K562 (cell line): Measurements from ENCODE around the gene SLC49A3. TPM values are rescaled to one million over a fixed set of nuclear protein-coding genes. Genes with fewer than 3 reads are reported as not detected.

Experiments used
- ARHGAP35 ChIP-seq: fragments of 450-650 bp; IDR thresholded peaks from 2 replicates; pipeline ENCODE4 v1.6.1; 2018; ENCODE audit not compliant: partially characterized antibody
- ATF7 ChIP-seq: fragments of 450-650 bp; IDR thresholded peaks from 2 replicates; pipeline ENCODE4 v1.7.1; 2014; ENCODE audit warnings: mild to moderate bottlenecking, moderate library complexity
- CXXC5 ChIP-seq: fragments of 250-450 bp; sonication (Bioruptor Pico); IDR thresholded peaks from 2 replicates; pipeline ENCODE4 v1.8.0; 2022; ENCODE audit warnings: inconsistent platforms, mild to moderate bottlenecking, moderate library complexity
- EP400 ChIP-seq: fragments of 450-650 bp; IDR thresholded peaks from 2 replicates; pipeline ENCODE4 v1.6.1; 2017; ENCODE audit warnings: antibody characterized with exemption, mild to moderate bottlenecking, moderate library complexity
- HMBOX1 ChIP-seq: sonication (generic); IDR thresholded peaks from 2 replicates; pipeline ENCODE4 v1.6.1; 2016
- NR4A1 ChIP-seq, 2 experiments: fragments of 250-450 bp in 1 of 2; fragments of 450-650 bp in 1 of 2; sonication (Bioruptor Pico) in 1 of 2; IDR thresholded peaks; 2 replicates each; pipeline versions ENCODE4 v1.4.0 to v1.6.1; 2016 to 2020; ENCODE audit warnings: mild to moderate bottlenecking in 2 of 2, missing compliant biosample characterization in 1 of 2, missing genetic modification characterization in 1 of 2, moderate library complexity in 1 of 2
- PBX2 ChIP-seq, 2 experiments: IDR thresholded peaks in 1 of 2; conservative IDR thresholded peaks in 1 of 2; 2 replicates each; pipeline ENCODE4 v1.6.1; 2016; ENCODE audit warnings: low read depth in 2 of 2, mild to moderate bottlenecking in 1 of 2, missing compliant biosample characterization in 1 of 2, missing genetic modification characterization in 1 of 2, moderate library complexity in 1 of 2
- RFX1 ChIP-seq: fragments of 450-650 bp; IDR thresholded peaks from 2 replicates; pipeline ENCODE4 v1.6.1; 2016; ENCODE audit warnings: mild to moderate bottlenecking, moderate library complexity
- YBX1 ChIP-seq: fragments of 450-650 bp; IDR thresholded peaks from 2 replicates; pipeline ENCODE4 v1.7.1; 2016; ENCODE audit warnings: mild to moderate bottlenecking
- ZSCAN32 ChIP-seq: fragments of 450-650 bp; formaldehyde crosslinking; IDR thresholded peaks from 2 replicates; pipeline ENCODE4 v1.4.0; 2020; ENCODE audit warnings: mild to moderate bottlenecking, moderate library complexity
- polyA plus RNA-seq, 8 experiments: library from polyadenylated mRNA; depleted of rRNA in 4 of 8; stranded (reverse) in 5 of 8; unstranded in 3 of 8; fragments of >200 nt; fragmentation: Nextera tagmentation in 2 of 8; fragmentation: Illumina TruSeq in 1 of 8; extraction: Ambion mirVana in 2 of 8; extraction: Trizol in 1 of 8; gene quantifications; 2 replicates each; pipeline versions ENCODE4 v1.2.1 to v1.2.3, GENCODE V29; 2011 to 2014; ENCODE audit warnings: inconsistent platforms in 1 of 8, missing spikeins in 1 of 8
- total RNA-seq, 7 experiments: library from RNA; depleted of rRNA in 6 of 7; stranded (reverse); fragments of >200 nt in 6 of 7; fragmentation: Illumina TruSeq in 2 of 7; extraction: Trizol in 2 of 7; gene quantifications; 2 replicates each; pipeline versions ENCODE4 v1.2.1 to v1.2.3, GENCODE V29; 2011 to 2021; ENCODE audit warnings: low replicate concordance in 1 of 7
- TF ChIP-seq, protein P1 (sequence below): fragments of 200-400 bp; formaldehyde crosslinking; IDR thresholded peaks from 2 replicates; pipeline ENCODE4 v1.6.1; 2017; ENCODE audit warnings: mild to moderate bottlenecking, low read depth, low read length, moderate library complexity
- TF ChIP-seq, protein P2 (sequence below): fragments of 200-800 bp; sonication (Bioruptor generic); IDR thresholded peaks from 2 replicates; pipeline ENCODE4 v1.6.1; 2017; ENCODE audit warnings: missing genetic modification characterization, missing compliant biosample characterization
- TF ChIP-seq, protein P3 (sequence below): IDR thresholded peaks from 2 replicates; pipeline ENCODE4 v1.6.1; 2014; ENCODE audit warnings: antibody characterized with exemption
- TF ChIP-seq, protein P4 (sequence below): fragments of 450-650 bp; IDR thresholded peaks from 2 replicates; pipeline ENCODE4 v1.6.1; 2017; ENCODE audit warnings: antibody characterized with exemption, mild to moderate bottlenecking

Gene SLC49A3
- total and polyA plus RNA-seq, 9 of the 15 experiments (the other 6 are each of a cell fraction or from before 2014, with no cell fraction given): 0.24 to 0.41 TPM; not detected in 7

DNA sequence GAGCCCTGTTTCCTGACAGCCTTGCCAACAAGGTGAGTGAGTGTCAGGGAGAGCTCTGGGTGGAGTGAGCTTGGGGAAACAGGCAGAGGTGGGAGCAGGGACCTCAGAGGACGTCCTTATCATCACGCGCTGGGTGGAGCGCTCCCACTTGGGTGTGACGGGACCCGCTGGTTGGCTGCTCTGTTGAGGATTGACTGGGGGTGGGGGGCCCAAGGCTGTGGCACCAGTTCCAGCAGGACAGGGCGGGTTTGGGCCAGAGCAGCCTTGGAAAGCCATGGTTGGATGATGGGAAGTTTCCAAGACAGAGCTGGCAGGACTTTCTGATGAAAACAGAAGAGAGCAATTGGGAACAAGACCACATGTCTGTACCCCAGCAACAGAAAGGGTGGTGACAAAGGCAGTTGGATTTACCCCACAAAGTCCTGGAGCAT, 13.7 kb upstream of the SLC49A3 start (continued):
- TF ChIP-seq, protein P1, sequence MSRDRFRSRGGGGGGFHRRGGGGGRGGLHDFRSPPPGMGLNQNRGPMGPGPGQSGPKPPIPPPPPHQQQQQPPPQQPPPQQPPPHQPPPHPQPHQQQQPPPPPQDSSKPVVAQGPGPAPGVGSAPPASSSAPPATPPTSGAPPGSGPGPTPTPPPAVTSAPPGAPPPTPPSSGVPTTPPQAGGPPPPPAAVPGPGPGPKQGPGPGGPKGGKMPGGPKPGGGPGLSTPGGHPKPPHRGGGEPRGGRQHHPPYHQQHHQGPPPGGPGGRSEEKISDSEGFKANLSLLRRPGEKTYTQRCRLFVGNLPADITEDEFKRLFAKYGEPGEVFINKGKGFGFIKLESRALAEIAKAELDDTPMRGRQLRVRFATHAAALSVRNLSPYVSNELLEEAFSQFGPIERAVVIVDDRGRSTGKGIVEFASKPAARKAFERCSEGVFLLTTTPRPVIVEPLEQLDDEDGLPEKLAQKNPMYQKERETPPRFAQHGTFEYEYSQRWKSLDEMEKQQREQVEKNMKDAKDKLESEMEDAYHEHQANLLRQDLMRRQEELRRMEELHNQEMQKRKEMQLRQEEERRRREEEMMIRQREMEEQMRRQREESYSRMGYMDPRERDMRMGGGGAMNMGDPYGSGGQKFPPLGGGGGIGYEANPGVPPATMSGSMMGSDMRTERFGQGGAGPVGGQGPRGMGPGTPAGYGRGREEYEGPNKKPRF: no peak
- TF ChIP-seq YBX1 (no peak), ATF7 (0 out of 2 replicates have a peak, but pooled peaks have one; percentile 12), ARHGAP35 (no peak), PBX2 (CRISPR knock-in tag; IDR thresholded peaks at IDR 0.05; ENCODE audit: low read depth) (no peak), PBX2 (tag; conservative IDR thresholded peaks at IDR 0.05; ENCODE audit: low read depth) (peak; percentile 53), RFX1 (no peak), EP400 (peak; percentile 37; the same call in 1 of the 2 replicates), CXXC5 (CRISPR knock-in tag) (peak; percentile 62), ZSCAN32 (CRISPR knock-in tag) (no peak), NR4A1 (CRISPR knock-in tag; IDR thresholded peaks at IDR 0.05) (no peak), NR4A1 (tag; IDR thresholded peaks at IDR 0.05) (peak; percentile 76), HMBOX1 (no peak)
- TF ChIP-seq, protein P2, sequence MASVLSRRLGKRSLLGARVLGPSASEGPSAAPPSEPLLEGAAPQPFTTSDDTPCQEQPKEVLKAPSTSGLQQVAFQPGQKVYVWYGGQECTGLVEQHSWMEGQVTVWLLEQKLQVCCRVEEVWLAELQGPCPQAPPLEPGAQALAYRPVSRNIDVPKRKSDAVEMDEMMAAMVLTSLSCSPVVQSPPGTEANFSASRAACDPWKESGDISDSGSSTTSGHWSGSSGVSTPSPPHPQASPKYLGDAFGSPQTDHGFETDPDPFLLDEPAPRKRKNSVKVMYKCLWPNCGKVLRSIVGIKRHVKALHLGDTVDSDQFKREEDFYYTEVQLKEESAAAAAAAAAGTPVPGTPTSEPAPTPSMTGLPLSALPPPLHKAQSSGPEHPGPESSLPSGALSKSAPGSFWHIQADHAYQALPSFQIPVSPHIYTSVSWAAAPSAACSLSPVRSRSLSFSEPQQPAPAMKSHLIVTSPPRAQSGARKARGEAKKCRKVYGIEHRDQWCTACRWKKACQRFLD (CRISPR knock-in tag): peak; percentile 53; the same call in 1 of the 2 replicates
- TF ChIP-seq, protein P3, sequence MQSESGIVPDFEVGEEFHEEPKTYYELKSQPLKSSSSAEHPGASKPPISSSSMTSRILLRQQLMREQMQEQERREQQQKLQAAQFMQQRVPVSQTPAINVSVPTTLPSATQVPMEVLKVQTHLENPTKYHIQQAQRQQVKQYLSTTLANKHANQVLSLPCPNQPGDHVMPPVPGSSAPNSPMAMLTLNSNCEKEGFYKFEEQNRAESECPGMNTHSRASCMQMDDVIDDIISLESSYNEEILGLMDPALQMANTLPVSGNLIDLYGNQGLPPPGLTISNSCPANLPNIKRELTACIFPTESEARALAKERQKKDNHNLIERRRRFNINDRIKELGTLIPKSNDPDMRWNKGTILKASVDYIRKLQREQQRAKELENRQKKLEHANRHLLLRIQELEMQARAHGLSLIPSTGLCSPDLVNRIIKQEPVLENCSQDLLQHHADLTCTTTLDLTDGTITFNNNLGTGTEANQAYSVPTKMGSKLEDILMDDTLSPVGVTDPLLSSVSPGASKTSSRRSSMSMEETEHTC: 0 out of 2 replicates have a peak, but pooled peaks have one; percentile 39
- TF ChIP-seq, protein P4, sequence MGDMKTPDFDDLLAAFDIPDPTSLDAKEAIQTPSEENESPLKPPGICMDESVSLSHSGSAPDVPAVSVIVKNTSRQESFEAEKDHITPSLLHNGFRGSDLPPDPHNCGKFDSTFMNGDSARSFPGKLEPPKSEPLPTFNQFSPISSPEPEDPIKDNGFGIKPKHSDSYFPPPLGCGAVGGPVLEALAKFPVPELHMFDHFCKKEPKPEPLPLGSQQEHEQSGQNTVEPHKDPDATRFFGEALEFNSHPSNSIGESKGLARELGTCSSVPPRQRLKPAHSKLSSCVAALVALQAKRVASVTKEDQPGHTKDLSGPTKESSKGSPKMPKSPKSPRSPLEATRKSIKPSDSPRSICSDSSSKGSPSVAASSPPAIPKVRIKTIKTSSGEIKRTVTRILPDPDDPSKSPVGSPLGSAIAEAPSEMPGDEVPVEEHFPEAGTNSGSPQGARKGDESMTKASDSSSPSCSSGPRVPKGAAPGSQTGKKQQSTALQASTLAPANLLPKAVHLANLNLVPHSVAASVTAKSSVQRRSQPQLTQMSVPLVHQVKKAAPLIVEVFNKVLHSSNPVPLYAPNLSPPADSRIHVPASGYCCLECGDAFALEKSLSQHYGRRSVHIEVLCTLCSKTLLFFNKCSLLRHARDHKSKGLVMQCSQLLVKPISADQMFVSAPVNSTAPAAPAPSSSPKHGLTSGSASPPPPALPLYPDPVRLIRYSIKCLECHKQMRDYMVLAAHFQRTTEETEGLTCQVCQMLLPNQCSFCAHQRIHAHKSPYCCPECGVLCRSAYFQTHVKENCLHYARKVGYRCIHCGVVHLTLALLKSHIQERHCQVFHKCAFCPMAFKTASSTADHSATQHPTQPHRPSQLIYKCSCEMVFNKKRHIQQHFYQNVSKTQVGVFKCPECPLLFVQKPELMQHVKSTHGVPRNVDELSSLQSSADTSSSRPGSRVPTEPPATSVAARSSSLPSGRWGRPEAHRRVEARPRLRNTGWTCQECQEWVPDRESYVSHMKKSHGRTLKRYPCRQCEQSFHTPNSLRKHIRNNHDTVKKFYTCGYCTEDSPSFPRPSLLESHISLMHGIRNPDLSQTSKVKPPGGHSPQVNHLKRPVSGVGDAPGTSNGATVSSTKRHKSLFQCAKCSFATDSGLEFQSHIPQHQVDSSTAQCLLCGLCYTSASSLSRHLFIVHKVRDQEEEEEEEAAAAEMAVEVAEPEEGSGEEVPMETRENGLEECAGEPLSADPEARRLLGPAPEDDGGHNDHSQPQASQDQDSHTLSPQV: peak; percentile 65
